Bronchial epithelial cell (primary cell): ENCODE measurements around the gene FARSA. TPM values are rescaled to one million over a fixed set of nuclear protein-coding genes. Genes with fewer than 3 reads are reported as not detected.

Experiments
- DNase-seq: peaks from one replicate; pipeline ENCODE4 v3.0.0-alpha.2; 2010; ENCODE audit warnings: low read depth
- FAIRE-seq: peaks from 2 replicates; lab custom pipeline; 2011; peaks lifted over from hg19 to GRCh38; lab: Jason Lieb, UNC
- H3K27me3 ChIP-seq: 2 replicates; pipeline ENCODE4 v1.5.1; 2011; ENCODE audit warnings: low read length; ENCODE audit not compliant: control insufficient read depth, insufficient read depth
- H3K36me3 ChIP-seq: 2 replicates; pipeline ENCODE4 v1.5.1; 2011; ENCODE audit warnings: low read length; ENCODE audit not compliant: control insufficient read depth, insufficient read depth
- H3K4me3 ChIP-seq: 2 replicates; pipeline ENCODE4 v1.5.1; 2011; ENCODE audit warnings: mild to moderate bottlenecking, low read depth, low read length, control low read depth
- total RNA-seq: library from RNA; depleted of rRNA; stranded (reverse); fragments of >200 nt; gene quantifications from 2 replicates; pipeline ENCODE4 v1.2.1, GENCODE V29; 2014
- TF ChIP-seq, protein P1 (sequence below): IDR thresholded peaks from 2 replicates; pipeline ENCODE4 v1.5.1; 2011; ENCODE audit warnings: mild to moderate bottlenecking, moderate library complexity, low read length, control low read depth, inconsistent platforms; ENCODE audit not compliant: insufficient read depth, severe bottlenecking

Gene FARSA
- total RNA-seq, 1 donor from 2014 or later = 55.5 TPM

DNA sequence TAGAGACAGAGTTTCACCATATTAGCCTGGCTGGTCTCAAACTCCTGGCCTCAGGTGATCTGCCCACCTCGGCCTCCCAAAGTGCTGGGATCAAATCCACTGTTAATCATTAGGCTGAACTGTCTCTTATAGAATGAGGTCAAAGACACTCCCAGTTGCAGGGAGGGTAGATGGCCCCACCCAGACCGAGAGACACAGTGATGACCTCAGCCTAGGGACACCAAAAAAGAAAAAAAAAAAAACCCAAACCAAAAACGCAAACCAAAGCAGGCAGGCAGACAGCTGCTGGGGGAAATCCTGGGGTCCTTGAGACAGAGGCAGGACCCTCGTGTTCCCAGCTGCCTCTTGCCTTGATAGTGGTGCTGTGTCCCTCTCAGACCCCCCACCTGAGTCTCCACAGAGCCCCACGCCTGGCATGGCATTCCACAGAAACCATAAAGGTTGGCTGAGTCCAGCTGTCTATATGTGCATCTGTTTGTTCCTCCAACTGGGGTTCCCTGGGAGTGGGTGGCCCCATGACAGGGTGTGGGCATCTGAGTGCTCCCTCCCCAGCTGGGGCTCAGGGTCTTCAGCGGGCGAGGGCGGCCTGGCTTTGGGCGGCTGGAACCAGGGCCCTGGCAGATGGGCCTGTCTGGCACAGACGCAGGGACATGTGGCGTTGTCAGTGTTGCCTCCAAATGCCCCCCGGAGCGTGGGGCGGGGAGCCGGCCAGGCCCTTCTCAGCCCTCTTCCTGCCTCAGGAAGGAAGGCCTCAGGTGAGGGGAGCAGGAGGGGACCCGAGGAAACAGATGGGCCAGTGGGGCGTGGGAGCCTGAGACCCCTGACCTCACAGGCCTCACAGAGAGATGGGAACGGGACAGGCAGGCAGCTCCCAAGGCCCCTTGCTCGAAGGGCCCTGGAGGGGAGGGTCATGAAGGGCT lies 41.0 kb upstream of the FARSA start:
- no peaks in the 10 kb centered on the region for H3K36me3 ChIP-seq
- TF ChIP-seq, protein P1, sequence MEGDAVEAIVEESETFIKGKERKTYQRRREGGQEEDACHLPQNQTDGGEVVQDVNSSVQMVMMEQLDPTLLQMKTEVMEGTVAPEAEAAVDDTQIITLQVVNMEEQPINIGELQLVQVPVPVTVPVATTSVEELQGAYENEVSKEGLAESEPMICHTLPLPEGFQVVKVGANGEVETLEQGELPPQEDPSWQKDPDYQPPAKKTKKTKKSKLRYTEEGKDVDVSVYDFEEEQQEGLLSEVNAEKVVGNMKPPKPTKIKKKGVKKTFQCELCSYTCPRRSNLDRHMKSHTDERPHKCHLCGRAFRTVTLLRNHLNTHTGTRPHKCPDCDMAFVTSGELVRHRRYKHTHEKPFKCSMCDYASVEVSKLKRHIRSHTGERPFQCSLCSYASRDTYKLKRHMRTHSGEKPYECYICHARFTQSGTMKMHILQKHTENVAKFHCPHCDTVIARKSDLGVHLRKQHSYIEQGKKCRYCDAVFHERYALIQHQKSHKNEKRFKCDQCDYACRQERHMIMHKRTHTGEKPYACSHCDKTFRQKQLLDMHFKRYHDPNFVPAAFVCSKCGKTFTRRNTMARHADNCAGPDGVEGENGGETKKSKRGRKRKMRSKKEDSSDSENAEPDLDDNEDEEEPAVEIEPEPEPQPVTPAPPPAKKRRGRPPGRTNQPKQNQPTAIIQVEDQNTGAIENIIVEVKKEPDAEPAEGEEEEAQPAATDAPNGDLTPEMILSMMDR = no peak
- no peak for DNase-seq
- no peak for FAIRE-seq
- no peaks in the 10 kb centered on the region for H3K27me3 ChIP-seq
- no peak overlapping the region for H3K4me3 ChIP-seq

DNA sequence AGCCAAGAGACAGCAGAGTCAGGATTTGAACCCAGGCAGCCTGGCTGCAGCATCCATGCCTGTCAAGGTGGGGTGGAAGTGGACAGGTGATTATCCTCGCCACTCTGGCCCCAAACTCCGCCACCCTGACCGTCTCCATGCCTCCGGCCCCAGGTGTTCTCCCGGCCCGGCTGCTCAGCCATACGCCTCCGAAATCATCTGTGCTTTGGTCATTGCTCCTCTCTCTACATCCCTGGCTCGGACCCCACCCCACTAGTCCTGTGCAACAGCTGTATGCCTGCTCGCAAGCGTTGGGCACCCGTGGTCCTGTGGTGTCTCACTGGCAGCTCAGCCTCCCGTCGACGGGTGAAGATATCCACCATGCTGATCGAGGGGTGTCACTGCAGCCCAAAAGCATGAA lies 39.7 kb upstream of the FARSA start:
- TF ChIP-seq, protein P1 = no peak
- FAIRE-seq = no peak
- no peak overlapping the region for H3K4me3 ChIP-seq
- H3K36me3 ChIP-seq = no peaks in the 10 kb centered on the region
- no peaks in the 10 kb centered on the region for H3K27me3 ChIP-seq
- no peak for DNase-seq

DNA sequence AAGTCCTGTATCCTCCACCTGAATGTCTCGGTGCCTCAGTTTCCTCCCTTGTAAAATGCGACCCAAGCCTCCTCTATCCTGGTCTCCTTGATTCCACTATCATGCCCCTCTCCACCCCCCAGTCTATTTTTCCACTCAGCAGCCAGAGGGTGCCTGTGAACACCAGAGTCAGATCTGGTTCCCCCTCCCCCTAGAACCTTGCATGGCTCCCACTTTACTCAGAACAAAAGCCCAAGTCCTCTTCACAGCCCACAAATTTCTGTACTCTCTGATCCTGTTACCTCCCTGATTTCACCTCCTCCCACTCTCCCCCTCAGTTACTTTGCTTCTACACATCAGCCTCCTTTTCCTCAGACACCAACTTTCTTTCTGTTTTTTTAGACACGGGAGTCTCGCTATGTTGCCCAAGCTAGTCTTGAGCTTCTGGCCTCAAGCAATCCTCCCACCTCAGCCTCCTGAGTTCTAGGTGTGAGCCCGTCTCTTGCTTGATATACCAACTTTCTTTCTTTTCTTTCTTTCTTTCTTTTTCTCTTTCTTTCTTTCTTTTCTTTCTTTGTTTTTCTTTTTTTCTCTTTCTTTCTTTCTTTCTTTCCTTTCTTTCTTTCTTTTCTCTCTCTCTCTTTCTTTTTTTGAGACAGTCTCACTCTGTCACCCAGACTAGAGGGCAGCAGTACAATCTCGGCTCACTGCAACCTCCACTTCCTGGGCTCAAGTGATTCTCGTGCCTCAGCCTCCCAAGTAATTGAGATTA lies 36.7 kb upstream of the FARSA start:
- Histone ChIP-seq H3K36me3 (no peaks in the 10 kb centered on the region), H3K4me3 (no peak overlapping the region), H3K27me3 (no peaks in the 10 kb centered on the region)
- FAIRE-seq (no peak), DNase-seq (no peak)
- TF ChIP-seq, protein P1 = no peak

DNA sequence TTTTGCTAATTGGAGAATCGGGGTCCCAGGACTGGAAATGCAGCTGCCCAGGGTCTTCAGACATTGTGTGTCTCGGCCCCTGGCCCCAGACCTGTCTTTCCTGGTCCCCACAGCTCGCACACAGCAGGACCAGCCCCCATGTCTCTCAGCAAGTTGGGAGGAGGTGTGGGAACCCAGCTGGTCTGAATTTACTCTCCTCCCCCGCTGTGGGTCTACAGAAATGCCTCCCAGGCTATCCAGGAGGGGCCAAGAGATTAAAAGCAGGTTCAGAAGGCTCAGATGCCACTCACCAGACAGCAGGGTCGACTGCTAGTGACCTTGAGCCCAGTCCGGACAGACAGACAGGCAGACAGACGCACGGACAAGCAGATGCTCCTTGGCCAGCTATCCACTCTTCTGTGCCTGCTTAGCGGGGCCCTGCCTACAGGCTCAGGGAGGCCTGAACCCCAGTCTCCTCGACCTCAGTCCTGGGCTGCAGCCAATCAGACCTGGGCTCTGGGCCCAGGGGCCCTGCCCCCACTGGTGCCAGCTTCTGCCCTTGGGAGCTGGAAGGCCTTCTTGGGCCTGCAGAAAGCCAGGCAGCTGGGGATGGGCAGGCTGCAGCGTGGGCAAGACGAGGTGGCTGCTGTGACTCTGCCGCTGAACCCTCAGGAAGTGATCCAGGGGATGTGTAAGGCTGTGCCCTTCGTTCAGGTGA lies 35.9 kb upstream of the FARSA start, which contains the start of gene DAND5:
Gene DAND5, plus strand, starts transcription at position 285 of the 697 bp plus-strand sequence. Its CDS starts 85 bp downstream, at position 370.
- TF ChIP-seq, protein P1 = no peak
- Histone ChIP-seq H3K4me3 (no peak within 1 kb of the TSS), H3K36me3 (no peaks in the 10 kb centered on the region), H3K27me3 (no peaks in the 10 kb centered on the region)
- DNase-seq (no peak), FAIRE-seq (no peak)

DNA sequence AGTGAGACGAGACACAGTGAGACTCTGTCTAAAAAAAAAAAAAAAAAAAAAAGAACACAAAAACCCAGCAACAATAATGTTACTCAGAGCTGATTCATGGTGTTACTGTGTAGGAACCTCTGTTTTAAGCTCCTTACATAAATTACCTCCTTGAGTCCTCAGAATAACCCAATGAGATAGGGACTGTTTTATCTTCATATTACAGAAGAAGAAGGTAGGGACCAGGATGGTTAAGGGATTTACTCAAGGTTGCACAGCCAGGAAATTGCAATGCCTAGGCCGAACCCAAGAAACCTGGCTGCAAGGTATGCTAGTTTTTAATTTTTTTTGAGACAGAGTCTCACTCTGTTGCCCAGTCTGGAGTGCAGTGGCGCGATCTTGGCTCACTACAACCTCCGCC lies 34.4 kb upstream of the FARSA start:
- no peaks in the 10 kb centered on the region for H3K27me3 ChIP-seq
- H3K36me3 ChIP-seq = no peaks in the 10 kb centered on the region
- H3K4me3 ChIP-seq = no peak overlapping the region
- DNase-seq = peak; percentile 67
- TF ChIP-seq, protein P1 = no peak
- FAIRE-seq = no peak
